Measurements from ENCODE around the gene RPS23.
A peak's percentile ranks its signal among the peaks of the same experiment; 100 is the strongest.

RPS23 gene

GRCh38 chr5:82246960-82247574, 31.1 kb downstream of the RPS23 start:
- H3K4me3 ChIP-seq (replicated peaks; ENCODE audit: low read depth, low read length): no peak overlapping the region
- DNase-seq (ENCODE audit: extremely low read depth, low read depth): no peak
- no peak for TF ChIP-seq CTCF (IDR thresholded peaks at IDR 0.05; ENCODE audit: low read depth, low read length, missing control alignments)

GRCh38 chr5:82244854-82245635, 33.1 kb downstream of the RPS23 start:
- DNase-seq (ENCODE audit: extremely low read depth, low read depth): no peak
- H3K4me3 ChIP-seq (replicated peaks; ENCODE audit: low read depth, low read length): no peak overlapping the region
- no peak for TF ChIP-seq CTCF (IDR thresholded peaks at IDR 0.05; ENCODE audit: low read depth, low read length, missing control alignments)

GRCh38 chr5:82244151-82244550, 34.0 kb downstream of the RPS23 start:
- DNase-seq (ENCODE audit: extremely low read depth, low read depth): no peak
- H3K4me3 ChIP-seq (replicated peaks; ENCODE audit: low read depth, low read length): no peak overlapping the region
- no peak for TF ChIP-seq CTCF (IDR thresholded peaks at IDR 0.05; ENCODE audit: low read depth, low read length, missing control alignments)

GRCh38 chr5:82234885-82235284, 43.3 kb downstream of the RPS23 start:
- TF ChIP-seq CTCF (IDR thresholded peaks at IDR 0.05; ENCODE audit: low read depth, low read length, missing control alignments): no peak
- DNase-seq (ENCODE audit: extremely low read depth, low read depth): no peak
- no peak overlapping the region for H3K4me3 ChIP-seq (replicated peaks; ENCODE audit: low read depth, low read length)

- peak; percentile 78 for TF ChIP-seq CTCF (IDR thresholded peaks at IDR 0.05; ENCODE audit: low read depth, low read length, missing control alignments)
- H3K4me3 ChIP-seq (replicated peaks; ENCODE audit: low read depth, low read length): no peak overlapping the region
These were observed 52.5 kb downstream of the RPS23 start for GRCh38 chr5:82225525-82226172.

More at GRCh38 chr5:82225525-82226172, 52.5 kb downstream of the RPS23 start:
- peak; percentile 43 for DNase-seq (ENCODE audit: extremely low read depth, low read depth)

All from HFF-Myc (cell line).